ENCODE measurements around the gene KYAT1.
A peak's percentile ranks its signal among the peaks of the same experiment; 100 is the strongest.
"Not testable (repeated sequence)": the region's sequence is repeated elsewhere in the genome, so short reads cannot be mapped to it uniquely, and the experiment has no call there.

Gene KYAT1

GRCh38 chr9:128818099-128818838 is 63.5 kb downstream of the KYAT1 start, which contains the start of gene ENDOG:
Gene ENDOG, plus strand, starts transcription at chr9:128818500. Its CDS starts 185 bp downstream, at chr9:128818685.
- DNase-seq (ENCODE audit: low spot score): peak; percentile 97

GRCh38 chr9:128810873-128811272 is 70.9 kb downstream of the KYAT1 start:
- no peak for DNase-seq (ENCODE audit: low spot score)

GRCh38 chr9:128809831-128810230 is 71.9 kb downstream of the KYAT1 start:
- no peak for DNase-seq (ENCODE audit: low spot score)

- no peak for DNase-seq (ENCODE audit: low spot score)
These were observed 72.6 kb downstream of the KYAT1 start for GRCh38 chr9:128809036-128809599.

GRCh38 chr9:128808543-128808942 is 73.2 kb downstream of the KYAT1 start:
- DNase-seq (ENCODE audit: low spot score): no peak

GRCh38 chr9:128807827-128808226 is 73.9 kb downstream of the KYAT1 start:
- no peak for DNase-seq (ENCODE audit: low spot score)

GRCh38 chr9:128805661-128806060 is 76.1 kb downstream of the KYAT1 start:
- peak; percentile 77 for DNase-seq (ENCODE audit: low spot score)

GRCh38 chr9:128802482-128802881 is 79.3 kb downstream of the KYAT1 start:
- DNase-seq (ENCODE audit: low spot score): no peak

- no peak for DNase-seq (ENCODE audit: low spot score)
These were observed 81.7 kb downstream of the KYAT1 start for GRCh38 chr9:128800061-128800460.

- no peak for DNase-seq (ENCODE audit: low spot score)
These were observed 82.9 kb downstream of the KYAT1 start for GRCh38 chr9:128798896-128799295.

- not testable (repeated sequence) for DNase-seq (ENCODE audit: low spot score)
These were observed 86.8 kb downstream of the KYAT1 start for GRCh38 chr9:128794961-128795360.

GRCh38 chr9:128792978-128793686 is 88.6 kb downstream of the KYAT1 start:
- DNase-seq (ENCODE audit: low spot score): no peak

GRCh38 chr9:128792134-128792533 is 89.6 kb downstream of the KYAT1 start:
- DNase-seq (ENCODE audit: low spot score): no peak

GRCh38 chr9:128790536-128790935 is 91.2 kb downstream of the KYAT1 start:
- no peak for DNase-seq (ENCODE audit: low spot score)

- DNase-seq (ENCODE audit: low spot score): no peak
These were observed 93.3 kb downstream of the KYAT1 start for GRCh38 chr9:128788445-128788844.

- no peak for DNase-seq (ENCODE audit: low spot score)
These were observed 94.1 kb downstream of the KYAT1 start for GRCh38 chr9:128787659-128788058.

GRCh38 chr9:128786681-128787601 is 94.8 kb downstream of the KYAT1 start, which contains the start of gene TBC1D13:
Gene TBC1D13, plus strand, starts transcription at chr9:128787253. Its CDS starts 101 bp downstream, at chr9:128787354.
- peak; percentile 82 for DNase-seq (ENCODE audit: low spot score)

GRCh38 chr9:128785427-128785826 is 96.3 kb downstream of the KYAT1 start:
- DNase-seq (ENCODE audit: low spot score): no peak

All from globus pallidus (tissue), 1 donor.